Memory B cell (primary cell): ENCODE results near the gene NEO1.

ENCODE experiments used
- ATAC-seq: fragments of 150-1000 bp; cut with Tn5 transposase; 2 replicates; pipeline ENCODE4 v1.10.0; 2021; ENCODE audit warnings: low read depth, mild to moderate bottlenecking, moderate library complexity
- DNase-seq, 2 donors: peaks; one replicate each; pipeline ENCODE4 v3.0.0; 2022; ENCODE audit warnings: low spot score in 2 of 2
- H3K27ac Mint-ChIP-seq: one replicate; pipeline ENCODE4 v1.8.0; 2022; ENCODE audit warnings: mild to moderate bottlenecking, moderate library complexity, mixed read lengths
- H3K27me3 Mint-ChIP-seq: one replicate; pipeline ENCODE4 v1.8.0; 2022; ENCODE audit warnings: mixed read lengths
- H3K36me3 Mint-ChIP-seq: one replicate; pipeline ENCODE4 v1.8.0; 2022; ENCODE audit warnings: mild to moderate bottlenecking, mixed read lengths
- H3K4me1 Mint-ChIP-seq: one replicate; pipeline ENCODE4 v1.8.0; 2022; ENCODE audit warnings: mixed read lengths
- H3K4me3 Mint-ChIP-seq: one replicate; pipeline ENCODE4 v1.8.0; 2022; ENCODE audit warnings: mild to moderate bottlenecking, moderate library complexity, mixed read lengths
- H3K9me3 Mint-ChIP-seq: one replicate; pipeline ENCODE4 v1.8.0; 2022; ENCODE audit warnings: mixed read lengths

NEO1 gene

GRCh38 chr15:73019601-73020146 is 32.6 kb upstream of the NEO1 start:
- DNase-seq = no peak
- no peak for ATAC-seq
- Mint-ChIP-seq H3K9me3 (no peaks in the 10 kb centered on the region), H3K4me1 (no peaks in the 10 kb centered on the region), H3K27ac (no peak overlapping the region), H3K36me3 (no peaks in the 10 kb centered on the region), H3K4me3 (no peak overlapping the region), H3K27me3 (peaks cover 5% of the 10 kb centered on the region)

GRCh38 chr15:73021139-73021621 is 31.1 kb upstream of the NEO1 start:
- no peak for DNase-seq
- no peak overlapping the region for H3K4me3 Mint-ChIP-seq
- peaks cover 8% of the 10 kb centered on the region for H3K27me3 Mint-ChIP-seq
- H3K27ac Mint-ChIP-seq = no peak overlapping the region
- H3K4me1 Mint-ChIP-seq = no peaks in the 10 kb centered on the region
- no peaks in the 10 kb centered on the region for H3K36me3 Mint-ChIP-seq
- H3K9me3 Mint-ChIP-seq = no peaks in the 10 kb centered on the region
- ATAC-seq = no peak

DNA sequence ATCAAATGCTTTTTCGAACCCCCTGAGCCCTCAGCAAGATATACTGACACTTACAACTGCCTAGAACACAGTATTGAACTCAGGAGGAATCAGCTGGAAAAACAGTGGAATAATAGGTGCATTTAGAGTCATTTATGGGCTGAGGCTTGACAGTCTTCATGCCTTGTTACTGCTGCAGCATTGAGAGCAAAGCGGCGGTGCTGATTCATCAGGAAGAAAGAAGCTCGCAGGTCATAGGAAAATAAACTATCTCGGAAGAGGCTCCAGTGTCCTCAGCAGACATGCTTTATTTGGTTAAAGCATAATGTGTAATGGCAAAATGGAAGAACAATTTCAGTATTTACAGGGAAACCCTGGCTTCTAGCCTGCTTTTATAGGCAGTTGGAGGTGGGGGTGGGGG is 30.1 kb upstream of the NEO1 start:
- ATAC-seq (no peak), DNase-seq (no peak)
- H3K36me3 Mint-ChIP-seq = no peaks in the 10 kb centered on the region
- H3K4me3 Mint-ChIP-seq = no peak overlapping the region
- peaks cover 13% of the 10 kb centered on the region for H3K27me3 Mint-ChIP-seq
- no peaks in the 10 kb centered on the region for H3K4me1 Mint-ChIP-seq
- H3K9me3 Mint-ChIP-seq = no peaks in the 10 kb centered on the region
- no peak overlapping the region for H3K27ac Mint-ChIP-seq

DNA sequence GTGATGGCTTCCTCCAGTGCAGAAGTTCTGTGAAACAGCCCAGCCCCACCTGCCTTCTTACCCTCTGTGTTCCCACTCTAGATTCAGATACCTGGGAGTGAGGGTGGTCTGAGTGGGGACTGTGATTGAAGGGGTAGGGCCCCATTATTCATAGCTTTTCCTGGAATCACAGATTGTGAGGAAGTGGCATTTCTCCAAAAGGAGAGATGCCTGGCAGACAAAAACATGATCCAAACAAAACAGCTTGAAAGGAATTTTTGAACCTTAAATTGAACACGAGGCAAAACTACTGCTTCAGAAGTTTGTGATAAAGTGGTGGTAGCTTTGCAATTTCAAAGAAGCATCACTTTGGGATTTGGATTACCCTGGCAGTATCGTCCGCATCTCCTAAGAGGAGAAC is 29.2 kb upstream of the NEO1 start:
- Mint-ChIP-seq H3K27me3 (peaks cover 19% of the 10 kb centered on the region), H3K27ac (no peak overlapping the region)

GRCh38 chr15:73024168-73024567 is 28.1 kb upstream of the NEO1 start:
- H3K27me3 Mint-ChIP-seq = peaks cover 21% of the 10 kb centered on the region
- ATAC-seq (no peak), DNase-seq (no peak)
- H3K4me3 Mint-ChIP-seq = no peak overlapping the region
- no peaks in the 10 kb centered on the region for H3K9me3 Mint-ChIP-seq
- no peak overlapping the region for H3K27ac Mint-ChIP-seq
- H3K36me3 Mint-ChIP-seq = no peaks in the 10 kb centered on the region
- H3K4me1 Mint-ChIP-seq = no peaks in the 10 kb centered on the region

More for the DNA sequence above, 29.2 kb upstream of the NEO1 start:
- no peak for ATAC-seq
- no peaks in the 10 kb centered on the region for H3K9me3 Mint-ChIP-seq
- H3K36me3 Mint-ChIP-seq = no peaks in the 10 kb centered on the region
- H3K4me1 Mint-ChIP-seq = no peaks in the 10 kb centered on the region
- no peak for DNase-seq
- no peak overlapping the region for H3K4me3 Mint-ChIP-seq

DNA sequence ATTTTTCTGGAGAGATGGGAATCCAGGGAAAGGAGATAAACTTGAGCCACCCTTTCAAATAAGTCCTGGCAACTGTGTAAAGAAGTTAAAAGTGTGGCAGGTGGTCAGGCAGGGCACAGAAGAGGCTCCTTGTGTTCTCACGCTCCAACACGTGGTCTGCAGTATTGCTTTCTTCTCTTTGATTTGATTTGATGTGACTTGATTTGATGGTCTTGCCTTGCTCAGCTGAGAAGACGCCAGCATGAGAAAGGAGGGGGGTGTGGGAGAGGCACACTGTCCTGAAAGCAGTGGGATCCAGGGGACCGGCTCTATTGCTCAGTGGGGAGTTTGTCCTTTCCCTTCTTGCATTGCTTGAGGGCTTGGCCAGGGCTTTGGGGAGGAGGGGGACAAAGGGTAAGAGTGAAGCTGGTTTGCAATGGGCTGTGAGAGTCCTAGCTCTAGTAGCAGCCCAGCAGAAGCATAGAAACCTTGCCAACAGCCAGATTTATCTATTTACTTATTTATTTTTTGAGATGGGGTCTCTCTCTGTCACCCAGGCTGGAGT is 25.7 kb upstream of the NEO1 start:
- Mint-ChIP-seq H3K9me3 (no peaks in the 10 kb centered on the region), H3K4me3 (no peak overlapping the region), H3K27ac (no peak overlapping the region), H3K27me3 (peaks cover 22% of the 10 kb centered on the region), H3K36me3 (no peaks in the 10 kb centered on the region), H3K4me1 (no peaks in the 10 kb centered on the region)
- DNase-seq (no peak), ATAC-seq (no peak)

GRCh38 chr15:73028031-73028430 is 24.2 kb upstream of the NEO1 start:
- H3K36me3 Mint-ChIP-seq = no peaks in the 10 kb centered on the region
- H3K9me3 Mint-ChIP-seq = no peaks in the 10 kb centered on the region
- H3K27me3 Mint-ChIP-seq = peaks cover 20% of the 10 kb centered on the region
- ATAC-seq (no peak), DNase-seq (no peak)
- no peak overlapping the region for H3K27ac Mint-ChIP-seq
- H3K4me1 Mint-ChIP-seq = no peaks in the 10 kb centered on the region
- H3K4me3 Mint-ChIP-seq = no peak overlapping the region

DNA sequence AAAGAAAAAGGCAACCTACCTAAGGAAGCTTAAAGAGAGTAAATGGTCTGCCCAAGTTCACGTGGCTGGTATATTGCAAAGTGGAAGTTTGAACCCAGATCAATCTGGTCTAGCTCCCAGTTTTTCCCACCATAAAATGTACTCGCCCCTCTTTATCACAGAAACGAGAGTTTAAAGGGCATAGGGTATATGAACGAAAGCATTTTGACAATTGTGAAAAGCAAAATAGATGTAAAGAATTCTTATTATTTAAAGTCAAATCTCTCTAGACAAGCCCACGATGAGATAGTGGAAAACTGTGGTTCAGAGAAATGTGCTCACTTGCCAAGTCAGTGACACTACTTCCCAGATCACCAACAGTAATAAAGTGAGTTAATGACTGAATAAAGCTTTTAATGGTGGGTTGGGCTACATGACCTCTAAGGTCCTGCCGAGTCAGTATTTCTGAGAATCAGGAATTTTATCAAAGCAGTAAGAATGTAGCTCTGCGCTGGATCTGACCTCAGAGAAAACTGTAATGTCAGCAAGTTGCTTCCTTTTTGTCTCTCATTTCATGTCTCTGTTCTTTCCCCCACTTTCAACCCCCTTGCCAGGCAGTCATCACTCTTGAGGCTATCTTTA is 23.3 kb upstream of the NEO1 start:
- H3K4me3 Mint-ChIP-seq = no peak overlapping the region
- no peaks in the 10 kb centered on the region for H3K4me1 Mint-ChIP-seq
- no peaks in the 10 kb centered on the region for H3K36me3 Mint-ChIP-seq
- peaks cover 20% of the 10 kb centered on the region for H3K27me3 Mint-ChIP-seq
- H3K27ac Mint-ChIP-seq = no peak overlapping the region
- H3K9me3 Mint-ChIP-seq = no peaks in the 10 kb centered on the region
- ATAC-seq = no peak
- DNase-seq = no peak

- DNase-seq (no peak), ATAC-seq (no peak)
- H3K4me1 Mint-ChIP-seq = no peaks in the 10 kb centered on the region
- no peaks in the 10 kb centered on the region for H3K36me3 Mint-ChIP-seq
- peaks cover 20% of the 10 kb centered on the region for H3K27me3 Mint-ChIP-seq
- no peaks in the 10 kb centered on the region for H3K9me3 Mint-ChIP-seq
- no peak overlapping the region for H3K27ac Mint-ChIP-seq
- H3K4me3 Mint-ChIP-seq = no peak overlapping the region
Measured at GRCh38 chr15:73030122-73030679, 22.1 kb upstream of the NEO1 start.

GRCh38 chr15:73031648-73032047 is 20.6 kb upstream of the NEO1 start:
- H3K4me1 Mint-ChIP-seq = no peaks in the 10 kb centered on the region
- peaks cover 12% of the 10 kb centered on the region for H3K27me3 Mint-ChIP-seq
- no peak overlapping the region for H3K4me3 Mint-ChIP-seq
- no peak for ATAC-seq
- no peak for DNase-seq
- no peak overlapping the region for H3K27ac Mint-ChIP-seq
- H3K36me3 Mint-ChIP-seq = no peaks in the 10 kb centered on the region
- H3K9me3 Mint-ChIP-seq = no peaks in the 10 kb centered on the region

- no peak for ATAC-seq
- DNase-seq = no peak
- no peaks in the 10 kb centered on the region for H3K9me3 Mint-ChIP-seq
- H3K27me3 Mint-ChIP-seq = peaks cover 4% of the 10 kb centered on the region
- H3K27ac Mint-ChIP-seq = no peak overlapping the region
- H3K36me3 Mint-ChIP-seq = no peaks in the 10 kb centered on the region
- no peaks in the 10 kb centered on the region for H3K4me1 Mint-ChIP-seq
- H3K4me3 Mint-ChIP-seq = no peak overlapping the region
Measured at GRCh38 chr15:73033611-73034010, 18.7 kb upstream of the NEO1 start.

- ATAC-seq (no peak), DNase-seq (no peak)
- no peak overlapping the region for H3K4me3 Mint-ChIP-seq
- no peaks in the 10 kb centered on the region for H3K4me1 Mint-ChIP-seq
- no peaks in the 10 kb centered on the region for H3K36me3 Mint-ChIP-seq
- peaks cover 4% of the 10 kb centered on the region for H3K27me3 Mint-ChIP-seq
- H3K9me3 Mint-ChIP-seq = no peaks in the 10 kb centered on the region
- H3K27ac Mint-ChIP-seq = no peak overlapping the region
Measured at GRCh38 chr15:73034221-73034620, 18.0 kb upstream of the NEO1 start.

DNA sequence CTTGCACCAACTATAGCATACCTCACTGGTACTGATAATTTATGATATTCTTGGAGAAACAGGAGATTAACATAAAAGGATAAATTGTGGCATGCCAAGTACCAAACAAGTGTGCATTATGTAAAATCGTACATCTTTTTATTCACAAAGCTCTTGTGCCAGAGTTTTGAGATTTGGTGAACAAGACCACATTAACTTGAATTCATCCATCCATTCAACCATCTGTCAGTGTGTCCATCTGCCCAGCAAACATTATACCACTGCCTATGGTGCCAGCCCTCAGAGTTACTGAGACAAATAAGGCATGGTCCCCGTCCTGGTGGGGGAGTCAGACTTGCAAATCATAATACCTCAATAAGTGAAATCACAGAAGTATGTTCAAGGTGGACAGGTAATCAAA is 17.0 kb upstream of the NEO1 start:
- Mint-ChIP-seq H3K27me3 (peaks cover 4% of the 10 kb centered on the region), H3K27ac (no peak overlapping the region), H3K36me3 (no peaks in the 10 kb centered on the region), H3K9me3 (no peaks in the 10 kb centered on the region), H3K4me1 (no peaks in the 10 kb centered on the region), H3K4me3 (no peak overlapping the region)
- no peak for DNase-seq
- no peak for ATAC-seq

- Mint-ChIP-seq H3K4me1 (no peaks in the 10 kb centered on the region), H3K4me3 (no peak overlapping the region), H3K27ac (no peak overlapping the region), H3K27me3 (no peaks in the 10 kb centered on the region), H3K36me3 (no peaks in the 10 kb centered on the region), H3K9me3 (no peaks in the 10 kb centered on the region)
- ATAC-seq (no peak), DNase-seq (no peak)
Measured at GRCh38 chr15:73038220-73038619, 14.0 kb upstream of the NEO1 start.

- ATAC-seq (no peak), DNase-seq (no peak)
- Mint-ChIP-seq H3K9me3 (no peaks in the 10 kb centered on the region), H3K36me3 (no peaks in the 10 kb centered on the region), H3K4me3 (no peak overlapping the region), H3K27ac (no peak overlapping the region), H3K4me1 (no peaks in the 10 kb centered on the region), H3K27me3 (peaks cover 1% of the 10 kb centered on the region)
Measured at GRCh38 chr15:73046073-73046472, 6.2 kb upstream of the NEO1 start.
